ENCODE measurements around the gene HPN.
A peak's percentile ranks its signal among the peaks of the same experiment; 100 is the strongest.

Gene HPN

GRCh38 chr19:35090506-35091214 lies 49.1 kb downstream of the HPN start:
- peaks cover 4% of the 10 kb centered on the region for H3K36me3 ChIP-seq (ENCODE audit: control insufficient read depth, low read length)
- no peaks in the 10 kb centered on the region for H3K9me2 ChIP-seq (replicated peaks; ENCODE audit: control insufficient read depth, low read length)
- no peaks in the 10 kb centered on the region for H3K27me3 ChIP-seq (ENCODE audit: control insufficient read depth, low read length)
- no peaks in the 10 kb centered on the region for H3K9me3 ChIP-seq (ENCODE audit: control insufficient read depth, insufficient read depth, low read length)
- no peaks in the 10 kb centered on the region for H4K20me1 ChIP-seq (ENCODE audit: control insufficient read depth, insufficient read depth, low read depth, low read length)
- peaks cover 49% of the 10 kb centered on the region for H3K4me1 ChIP-seq (ENCODE audit: control insufficient read depth, low read length)
- TF ChIP-seq CTCF (IDR thresholded peaks at IDR 0.05; ENCODE audit: low read depth, low read length, poor library complexity, severe bottlenecking), result peak; percentile 69
- no peak for TF ChIP-seq EZH2phosphoT487 (IDR thresholded peaks at IDR 0.05; ENCODE audit: borderline replicate concordance, low read length)
- peak overlapping the region; percentile 43 for H3K4me3 ChIP-seq (ENCODE audit: low read length)
- H3K79me2 ChIP-seq (ENCODE audit: control insufficient read depth, low read length), result no peaks in the 10 kb centered on the region
- no peak overlapping the region for H3K27ac ChIP-seq (ENCODE audit: low read depth, low read length)
- peak overlapping the region; percentile 62 for H3K4me2 ChIP-seq (ENCODE audit: low read length)
- H3F3A ChIP-seq (ENCODE audit: control insufficient read depth, insufficient read depth), result peaks cover 8% of the 10 kb centered on the region

- Histone ChIP-seq H3K4me2 (ENCODE audit: low read length) (no peak overlapping the region), H3K79me2 (ENCODE audit: control insufficient read depth, low read length) (no peaks in the 10 kb centered on the region), H3K4me3 (ENCODE audit: low read length) (no peak overlapping the region), H3K27me3 (ENCODE audit: control insufficient read depth, low read length) (no peaks in the 10 kb centered on the region), H3K9me3 (ENCODE audit: control insufficient read depth, insufficient read depth, low read length) (no peaks in the 10 kb centered on the region), H3K9me2 (replicated peaks; ENCODE audit: control insufficient read depth, low read length) (no peaks in the 10 kb centered on the region), H3K36me3 (ENCODE audit: control insufficient read depth, low read length) (no peaks in the 10 kb centered on the region), H3K27ac (ENCODE audit: low read depth, low read length) (no peak overlapping the region), H3F3A (ENCODE audit: control insufficient read depth, insufficient read depth) (no peaks in the 10 kb centered on the region), H4K20me1 (ENCODE audit: control insufficient read depth, insufficient read depth, low read depth, low read length) (no peaks in the 10 kb centered on the region), H3K4me1 (ENCODE audit: control insufficient read depth, low read length) (peaks cover 21% of the 10 kb centered on the region)
- TF ChIP-seq CTCF (IDR thresholded peaks at IDR 0.05; ENCODE audit: low read depth, low read length, poor library complexity, severe bottlenecking) (no peak), EZH2phosphoT487 (IDR thresholded peaks at IDR 0.05; ENCODE audit: borderline replicate concordance, low read length) (no peak)
These were observed 51.9 kb downstream of the HPN start for GRCh38 chr19:35093430-35093829.

GRCh38 chr19:35093941-35094647 lies 52.6 kb downstream of the HPN start:
- Histone ChIP-seq H4K20me1 (ENCODE audit: control insufficient read depth, insufficient read depth, low read depth, low read length) (no peaks in the 10 kb centered on the region), H3K9me2 (replicated peaks; ENCODE audit: control insufficient read depth, low read length) (no peaks in the 10 kb centered on the region), H3F3A (ENCODE audit: control insufficient read depth, insufficient read depth) (no peaks in the 10 kb centered on the region), H3K9me3 (ENCODE audit: control insufficient read depth, insufficient read depth, low read length) (no peaks in the 10 kb centered on the region), H3K27me3 (ENCODE audit: control insufficient read depth, low read length) (no peaks in the 10 kb centered on the region), H3K36me3 (ENCODE audit: control insufficient read depth, low read length) (no peaks in the 10 kb centered on the region), H3K4me3 (ENCODE audit: low read length) (no peak overlapping the region), H3K4me2 (ENCODE audit: low read length) (no peak overlapping the region), H3K4me1 (ENCODE audit: control insufficient read depth, low read length) (peaks cover 17% of the 10 kb centered on the region), H3K79me2 (ENCODE audit: control insufficient read depth, low read length) (no peaks in the 10 kb centered on the region), H3K27ac (ENCODE audit: low read depth, low read length) (no peak overlapping the region)
- TF ChIP-seq CTCF (IDR thresholded peaks at IDR 0.05; ENCODE audit: low read depth, low read length, poor library complexity, severe bottlenecking) (no peak), EZH2phosphoT487 (IDR thresholded peaks at IDR 0.05; ENCODE audit: borderline replicate concordance, low read length) (no peak)

Data from DOHH2 (cell line).